Erythroblast (primary cell): ENCODE data around the gene CPB2.

ENCODE experiments used
- GATA1 ChIP-seq: IDR thresholded peaks from 2 replicates; pipeline ENCODE4 v1.6.1; 2011; ENCODE audit warnings: low read depth, mild to moderate bottlenecking, control low read depth, low read length, moderate library complexity
- POLR2A ChIP-seq: IDR thresholded peaks from 2 replicates; pipeline ENCODE4 v1.6.1; 2011; ENCODE audit warnings: mild to moderate bottlenecking, low read length

- TF ChIP-seq POLR2A (no peak), GATA1 (no peak)
Measured at GRCh38 chr13:46010148-46010547, 94.7 kb downstream of the CPB2 start.
